Stomach (tissue), 9 donors: ENCODE measurements around the gene FNDC3B. TPM values are rescaled to one million over a fixed set of nuclear protein-coding genes. Genes with fewer than 3 reads are reported as not detected.

Experiments
- DNase-seq, 2 donors: peaks; one replicate each; pipeline versions ENCODE4 v3.0.0 to v3.0.0-alpha.2; 2013 to 2019
- H3K27ac ChIP-seq, 5 donors: fragments of 200-600 bp in 4 of 5; sonication (generic) in 4 of 5; one replicate each; pipeline ENCODE4 v1.5.1; 2013 to 2019; ENCODE audit warnings: mild to moderate bottlenecking in 1 of 5, moderate library complexity in 1 of 5
- H3K27me3 ChIP-seq, 3 donors: fragments of 200-600 bp; sonication (generic); one replicate each; pipeline ENCODE4 v1.5.1; 2017 to 2019; ENCODE audit warnings: mixed run types in 1 of 3
- H3K36me3 ChIP-seq, 4 donors: fragments of 200-600 bp; sonication (generic); 1 replicate in 3 of 4; 2 replicates in 1 of 4; pipeline ENCODE4 v1.5.1; 2016 to 2019
- H3K4me1 ChIP-seq, 4 donors: fragments of 200-600 bp; sonication (generic); one replicate each; pipeline ENCODE4 v1.5.1; 2016 to 2019
- H3K4me3 ChIP-seq, 4 donors: fragments of 200-600 bp; sonication (generic) in 3 of 4; one replicate each; pipeline ENCODE4 v1.5.1; 2016 to 2019; ENCODE audit warnings: mild to moderate bottlenecking in 1 of 4
- H3K9me3 ChIP-seq, 4 donors: fragments of 200-600 bp; sonication (generic); one replicate each; pipeline ENCODE4 v1.5.1; 2016 to 2019
- EP300 ChIP-seq: sonication (generic); formaldehyde crosslinking; IDR thresholded peaks from one replicate; pipeline ENCODE4 v1.6.1; 2017; ENCODE audit warnings: antibody characterized with exemption
- POLR2A ChIP-seq, 4 donors: fragments of 450-650 bp; IDR thresholded peaks; one replicate each; pipeline ENCODE4 v1.6.1; 2016; ENCODE audit warnings: antibody characterized with exemption in 4 of 4, control low read depth in 2 of 4, mild to moderate bottlenecking in 1 of 4, moderate library complexity in 1 of 4
- POLR2AphosphoS5 ChIP-seq, 3 donors: sonication (generic); formaldehyde crosslinking; IDR thresholded peaks; one replicate each; pipeline ENCODE4 v1.6.1; 2016; ENCODE audit warnings: antibody characterized with exemption in 3 of 3
- WGBS, 5 donors: extraction: QIAGEN DNeasy Blood & Tissue Kit in 3 of 5; methylation state at CpG; one replicate each; pipeline versions ENCODE4 v1.1.5 to v1.1.7; 2013 to 2018; 5-methylcytosine and 5-hydroxymethylcytosine counted together
- intact Hi-C: fragments of 100-400 bp; cut with DNase I; formaldehyde crosslinking; loops from one replicate; pipeline ENCODE4 v1.15.1; 2023; ENCODE audit warnings: low total_unique reads
- polyA plus RNA-seq, 3 donors: library from polyadenylated mRNA; stranded (reverse); fragments of 200-250 nt; gene quantifications; one replicate each; pipeline ENCODE4 v1.2.3, GENCODE V29; 2013
- total RNA-seq, 5 donors: library from RNA; depleted of rRNA; stranded (reverse); fragments of >200 nt; gene quantifications; one replicate each; pipeline versions ENCODE4 v1.1.0 to v1.2.3, GENCODE V29; 2014 to 2016
- TF ChIP-seq, protein P1 (sequence below), 7 experiments: fragments of 450-650 bp in 4 of 7; fragments of 200-600 bp in 3 of 7; sonication (generic) in 3 of 7; IDR thresholded peaks; one replicate each; pipeline ENCODE4 v1.5.1; 2016 to 2019; ENCODE audit warnings: antibody characterized with exemption in 7 of 7, control low read depth in 2 of 7, mild to moderate bottlenecking in 1 of 7
- donor health status: healthy with polysubstance abuse.
- donor health status: Bipolar disorder and iron deficiency.
- donor health status: healthy.

The FNDC3B gene
- total and polyA plus RNA-seq, 8 donors, result 6.0 to 229 (median 53.7) TPM

DNA sequence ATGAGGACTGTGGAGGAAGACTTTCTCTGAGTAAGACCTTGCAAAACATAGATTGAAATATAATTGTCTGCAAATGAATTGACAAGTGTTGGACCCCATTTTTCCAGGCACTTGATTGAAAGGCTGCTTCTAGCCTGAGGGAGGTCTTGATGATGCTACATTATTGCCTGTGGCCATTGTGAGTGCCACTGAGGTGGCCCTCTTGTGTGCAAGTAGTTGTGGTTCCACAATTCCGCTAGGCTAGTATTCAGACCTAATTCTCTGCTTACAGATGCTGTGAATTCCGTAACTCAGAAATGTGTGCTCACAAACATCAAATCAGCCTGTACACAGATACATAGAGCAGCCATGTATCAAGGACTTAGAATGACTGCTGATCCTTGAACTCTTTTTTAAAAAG, 34.7 kb downstream of the FNDC3B start:
- TF ChIP-seq EP300, result no peak
- TF ChIP-seq, protein P1, sequence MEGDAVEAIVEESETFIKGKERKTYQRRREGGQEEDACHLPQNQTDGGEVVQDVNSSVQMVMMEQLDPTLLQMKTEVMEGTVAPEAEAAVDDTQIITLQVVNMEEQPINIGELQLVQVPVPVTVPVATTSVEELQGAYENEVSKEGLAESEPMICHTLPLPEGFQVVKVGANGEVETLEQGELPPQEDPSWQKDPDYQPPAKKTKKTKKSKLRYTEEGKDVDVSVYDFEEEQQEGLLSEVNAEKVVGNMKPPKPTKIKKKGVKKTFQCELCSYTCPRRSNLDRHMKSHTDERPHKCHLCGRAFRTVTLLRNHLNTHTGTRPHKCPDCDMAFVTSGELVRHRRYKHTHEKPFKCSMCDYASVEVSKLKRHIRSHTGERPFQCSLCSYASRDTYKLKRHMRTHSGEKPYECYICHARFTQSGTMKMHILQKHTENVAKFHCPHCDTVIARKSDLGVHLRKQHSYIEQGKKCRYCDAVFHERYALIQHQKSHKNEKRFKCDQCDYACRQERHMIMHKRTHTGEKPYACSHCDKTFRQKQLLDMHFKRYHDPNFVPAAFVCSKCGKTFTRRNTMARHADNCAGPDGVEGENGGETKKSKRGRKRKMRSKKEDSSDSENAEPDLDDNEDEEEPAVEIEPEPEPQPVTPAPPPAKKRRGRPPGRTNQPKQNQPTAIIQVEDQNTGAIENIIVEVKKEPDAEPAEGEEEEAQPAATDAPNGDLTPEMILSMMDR (IDR thresholded peaks at IDR 0.05), result no peak
- no peak for TF ChIP-seq POLR2A (IDR thresholded peaks at IDR 0.05)
- no peak for TF ChIP-seq POLR2AphosphoS5 (IDR thresholded peaks at IDR 0.05)
- 69 to 89% (median 78%) methylated on average over 2 of the region's 2 CpGs for WGBS, 5 donors
- Histone ChIP-seq H3K27ac (peak overlapping the region in 3 of 5 donors; percentile 4 to 51 (median 42)), H3K4me3 (no peak overlapping the region), H3K9me3 (no peaks in the 10 kb centered on the region), H3K27me3 (no peaks in the 10 kb centered on the region), H3K4me1 (peaks cover 22 to 92% (median 62%) of the 10 kb centered on the region in 4 donors), H3K36me3 (no peaks in the 10 kb centered on the region)
- intact Hi-C loops, result no loop called here
- no peak for DNase-seq

DNA sequence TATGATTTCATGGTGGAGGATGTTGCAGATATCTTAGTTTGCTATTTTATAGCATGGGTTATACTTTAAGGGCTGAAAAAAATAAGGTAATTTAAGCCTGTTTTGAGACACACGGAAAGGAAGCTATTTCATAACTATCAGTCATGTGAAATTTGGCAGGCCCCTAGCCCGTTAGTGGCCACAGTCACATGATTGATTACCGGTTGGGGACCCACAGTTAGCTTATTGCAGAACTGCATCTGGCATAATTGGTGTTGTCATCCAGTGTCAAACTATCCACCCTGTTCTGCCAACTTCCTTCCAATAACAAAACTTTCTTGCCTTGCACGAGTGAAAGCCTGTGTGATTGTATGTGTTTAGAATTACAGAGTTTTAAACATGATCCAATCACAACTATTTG, 35.2 kb downstream of the FNDC3B start:
- no peak for DNase-seq
- H3K27me3 ChIP-seq, result no peaks in the 10 kb centered on the region
- TF ChIP-seq POLR2AphosphoS5 (IDR thresholded peaks at IDR 0.05), result no peak
- no peak for TF ChIP-seq EP300
- TF ChIP-seq, protein P1 (IDR thresholded peaks at IDR 0.05), result no peak
- TF ChIP-seq POLR2A (IDR thresholded peaks at IDR 0.05), result no peak
- H3K36me3 ChIP-seq, result no peaks in the 10 kb centered on the region
- peaks cover 22 to 92% (median 59%) of the 10 kb centered on the region in 4 donors for H3K4me1 ChIP-seq
- intact Hi-C loops, result no loop called here
- no peaks in the 10 kb centered on the region for H3K9me3 ChIP-seq
- no peak overlapping the region for H3K4me3 ChIP-seq
- H3K27ac ChIP-seq, result peak overlapping the region in 3 of 5 donors; percentile 4 to 51 (median 42)
- 30 to 48% (median 35%) methylated on average over 4 of the region's 4 CpGs for WGBS, 5 donors

DNA sequence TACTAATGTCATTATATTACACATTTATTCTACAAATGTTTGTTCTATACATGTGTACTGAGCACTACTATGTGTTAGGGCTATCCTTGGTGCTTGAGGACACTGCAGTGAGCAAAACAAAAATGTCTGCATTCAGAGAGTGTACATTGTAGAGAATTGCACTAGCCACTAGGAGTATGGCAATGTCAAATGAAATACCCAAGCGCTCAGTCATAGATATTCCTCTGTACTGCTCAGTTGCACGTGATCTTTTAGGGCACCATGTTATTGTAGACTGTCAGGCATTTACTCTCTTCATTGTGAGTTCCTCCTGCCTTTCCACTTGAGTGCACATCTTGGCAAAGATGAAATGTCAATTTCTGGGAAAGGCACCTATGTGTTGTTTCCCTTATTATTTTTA, 36.8 kb downstream of the FNDC3B start:
- intact Hi-C loops, result no loop called here
- H3K9me3 ChIP-seq, result no peaks in the 10 kb centered on the region
- no peaks in the 10 kb centered on the region for H3K36me3 ChIP-seq
- peaks cover 29 to 91% (median 55%) of the 10 kb centered on the region in 4 donors for H3K4me1 ChIP-seq
- H3K27me3 ChIP-seq, result no peaks in the 10 kb centered on the region
- H3K27ac ChIP-seq, result peak overlapping the region in 1 of 5 donors; percentile 7
- DNase-seq, result no peak
- 76 to 95% (median 88%) methylated on average over 2 of the region's 2 CpGs for WGBS, 5 donors
- H3K4me3 ChIP-seq, result no peak overlapping the region
- no peak for TF ChIP-seq POLR2AphosphoS5 (IDR thresholded peaks at IDR 0.05)
- no peak for TF ChIP-seq POLR2A (IDR thresholded peaks at IDR 0.05)
- TF ChIP-seq EP300, result no peak
- TF ChIP-seq, protein P1 (IDR thresholded peaks at IDR 0.05), result no peak

DNA sequence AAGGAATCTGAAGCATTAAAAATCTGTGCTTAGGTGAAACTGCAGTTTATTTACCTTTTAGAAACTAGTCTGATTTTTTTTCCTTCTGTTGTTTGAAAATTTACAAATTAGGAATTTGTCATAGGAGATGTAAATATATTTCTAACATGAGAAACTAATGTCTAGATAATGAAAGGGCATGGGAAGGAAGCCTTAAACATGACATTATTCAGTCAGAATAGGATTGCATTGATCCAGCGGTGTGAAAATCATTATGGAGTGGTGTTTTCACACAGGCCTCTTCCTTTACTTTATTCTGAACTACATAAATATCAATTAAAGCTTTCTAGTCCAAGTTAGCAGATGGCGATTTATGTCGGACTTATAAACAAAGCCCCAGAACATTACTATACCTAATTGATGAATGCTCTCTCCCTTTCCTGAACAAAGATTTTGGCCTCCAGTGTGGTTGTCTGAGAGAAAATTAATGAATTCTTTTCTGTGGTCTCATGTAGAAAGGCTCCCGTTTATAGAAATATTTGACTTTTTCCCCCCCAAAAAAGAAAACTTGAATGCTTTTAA, 37.9 kb downstream of the FNDC3B start:
- H3K9me3 ChIP-seq, result no peaks in the 10 kb centered on the region
- DNase-seq, result no peak
- H3K4me1 ChIP-seq, result peaks cover 29 to 97% (median 59%) of the 10 kb centered on the region in 4 donors
- no peak for TF ChIP-seq POLR2AphosphoS5 (IDR thresholded peaks at IDR 0.05)
- no peak for TF ChIP-seq POLR2A (IDR thresholded peaks at IDR 0.05)
- TF ChIP-seq, protein P1 (IDR thresholded peaks at IDR 0.05), result no peak
- TF ChIP-seq EP300, result no peak
- H3K36me3 ChIP-seq, result no peaks in the 10 kb centered on the region
- no peak overlapping the region for H3K4me3 ChIP-seq
- no peaks in the 10 kb centered on the region for H3K27me3 ChIP-seq
- intact Hi-C loops, result no loop called here
- 71 to 86% (median 82%) methylated on average over 4 of the region's 4 CpGs for WGBS, 5 donors
- peak overlapping the region in 1 of 5 donors; percentile 9 for H3K27ac ChIP-seq
